DMS153 treated with DMSO at 0.1 percent for 48 hours (cell line): ENCODE data around the gene IGSF23.
"Not testable (repeated sequence)": the region's sequence is repeated elsewhere in the genome, so short reads cannot be mapped to it uniquely, and the experiment has no call there.

Experiments
- DNase-seq: peaks from one replicate; lab custom pipeline; 2025; ENCODE audit not compliant: unreplicated experiment; lab: John Stamatoyannopoulos, UW

The IGSF23 gene

GRCh38 chr19:44611812-44612295 lies 1.5 kb upstream of the IGSF23 start:
- peak; percentile 64 for DNase-seq

GRCh38 chr19:44614313-44614712 lies 950 bp downstream of the IGSF23 start:
- DNase-seq: no peak

GRCh38 chr19:44615863-44616247 lies 2.5 kb downstream of the IGSF23 start:
- DNase-seq: no peak

DNA sequence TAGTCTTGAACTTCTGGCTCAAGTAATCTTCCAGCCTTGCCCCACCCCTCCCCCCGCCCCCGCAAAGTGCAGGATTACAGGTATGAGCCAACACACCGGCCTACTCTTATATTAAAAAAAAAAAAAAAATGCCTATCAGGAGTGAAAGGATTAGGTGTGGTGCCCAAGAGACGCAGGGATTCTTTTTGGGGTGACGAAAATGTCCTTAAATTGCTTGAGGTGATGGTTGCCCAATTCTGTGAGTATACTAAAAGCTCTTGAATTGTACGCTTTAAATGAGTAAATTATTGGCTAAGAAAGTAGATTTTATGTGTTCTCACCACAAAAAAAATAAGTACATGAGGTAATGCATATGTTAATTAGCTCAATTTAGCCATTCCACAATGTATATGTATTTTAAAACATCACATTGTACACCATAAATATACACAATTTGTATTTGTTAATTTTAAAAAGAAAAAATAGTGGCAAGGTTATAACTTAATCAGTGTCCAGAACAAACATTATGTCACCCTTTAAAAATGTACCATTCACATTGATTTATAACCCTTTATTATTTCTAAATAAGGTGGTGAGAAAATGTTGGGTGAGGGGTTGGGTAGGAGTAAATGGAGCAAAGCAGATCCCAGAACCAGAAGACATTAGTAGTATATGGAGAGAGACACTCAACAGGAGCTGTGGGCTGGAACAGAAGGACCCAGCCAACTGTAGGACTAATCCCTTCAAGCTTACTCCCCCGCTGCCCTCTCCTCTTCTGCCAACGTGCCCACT lies 3.9 kb downstream of the IGSF23 start:
- DNase-seq: no peak

DNA sequence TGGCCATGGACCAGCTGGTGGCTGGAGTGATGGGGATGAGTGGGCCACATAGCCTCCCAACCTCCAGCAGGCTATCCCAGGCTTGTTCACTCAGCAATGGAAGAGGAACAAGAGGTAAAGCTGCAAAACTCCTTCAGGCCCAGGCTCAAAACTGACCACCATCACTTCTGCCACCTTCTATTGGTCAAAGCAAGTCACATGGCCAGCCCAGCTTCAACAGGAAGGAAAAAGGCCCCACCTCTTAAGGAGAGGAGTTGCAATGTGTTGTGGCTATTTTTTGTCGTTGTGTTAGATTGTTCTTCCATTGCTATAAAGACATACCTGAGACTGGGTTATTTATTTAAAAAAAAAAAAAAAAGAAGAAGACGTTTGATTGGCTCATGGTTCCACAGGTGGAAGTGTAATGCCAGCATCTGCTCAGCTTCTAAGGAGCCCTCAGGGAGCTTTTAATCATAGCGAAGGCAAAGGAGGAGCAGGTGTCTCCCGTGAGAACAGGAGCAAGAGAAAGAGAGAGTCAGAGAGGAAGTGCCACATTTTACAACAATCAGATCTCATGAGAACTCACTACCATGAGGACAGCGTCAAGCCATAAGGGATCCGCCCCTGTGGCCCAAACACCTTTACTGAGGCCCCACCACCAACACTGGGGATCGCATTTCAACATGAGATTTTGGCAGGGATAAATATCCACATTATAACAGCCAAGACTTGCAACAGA lies 5.4 kb downstream of the IGSF23 start:
- no peak for DNase-seq

DNA sequence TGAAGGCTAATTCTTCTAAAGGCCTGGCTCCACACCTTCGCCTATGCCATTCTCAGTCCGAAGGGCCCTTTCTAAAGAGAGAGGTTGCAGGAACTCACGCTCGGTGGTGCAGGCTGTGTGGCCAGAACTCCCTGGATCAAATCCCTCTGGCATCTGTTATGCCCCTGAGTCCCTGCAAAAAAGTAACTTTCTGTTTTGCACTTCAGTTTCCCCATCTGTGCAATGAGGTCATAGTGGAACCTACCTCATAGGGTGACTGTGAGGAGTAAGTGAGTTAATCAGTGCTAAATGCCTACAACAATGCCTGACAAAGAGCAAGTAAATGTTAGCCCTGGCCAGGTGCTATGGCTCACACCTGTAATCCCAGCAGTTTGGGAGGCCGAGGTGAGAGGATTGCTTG lies 7.3 kb downstream of the IGSF23 start:
- no peak for DNase-seq

DNA sequence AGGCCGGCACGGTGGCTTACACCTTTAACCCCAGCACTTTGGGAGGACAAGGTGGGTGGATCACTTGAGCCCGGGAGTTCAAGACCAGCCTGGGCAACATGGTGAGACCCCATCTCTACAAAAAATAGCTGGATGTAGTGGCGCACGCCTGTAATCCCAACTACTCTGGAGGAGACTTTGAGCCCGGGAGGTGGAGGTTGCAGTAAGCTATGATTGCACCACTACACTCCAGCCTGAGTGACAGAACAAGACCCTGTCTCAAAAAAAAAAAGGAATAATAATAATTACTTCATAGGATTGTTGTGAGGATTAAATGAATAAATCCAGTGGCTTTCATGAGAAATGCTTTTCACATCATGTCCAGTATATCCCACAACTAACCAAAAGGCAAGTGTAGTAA lies 8.0 kb downstream of the IGSF23 start:
- DNase-seq: no peak

- DNase-seq: no peak
Measured at GRCh38 chr19:44623080-44623479, 9.7 kb downstream of the IGSF23 start.

GRCh38 chr19:44623626-44624025 lies 10.3 kb downstream of the IGSF23 start:
- no peak for DNase-seq

DNA sequence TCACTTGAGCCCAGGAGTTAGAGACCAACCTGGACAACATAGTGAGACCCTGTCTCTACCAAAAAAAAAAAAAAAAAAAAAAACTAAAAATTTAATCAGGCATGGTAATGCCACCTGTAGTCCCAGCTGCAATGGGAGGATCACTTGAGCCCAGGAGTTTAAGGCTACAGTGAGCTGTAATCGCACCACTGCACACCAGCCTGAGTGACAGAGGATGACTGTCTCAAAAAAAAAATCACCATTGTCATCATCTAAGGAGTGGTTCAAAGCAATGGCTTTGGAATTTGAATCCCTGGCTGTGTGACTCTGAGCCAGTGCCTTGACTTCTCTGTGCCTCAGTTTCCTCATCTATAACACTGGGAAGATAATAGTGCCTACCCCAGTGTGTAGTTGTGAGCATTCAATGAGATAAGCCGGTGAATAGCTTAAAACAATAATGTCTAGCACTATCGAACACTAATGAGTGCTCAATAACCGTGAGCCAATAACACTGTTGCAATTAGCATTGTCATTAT lies 11.5 kb downstream of the IGSF23 start:
- DNase-seq: no peak

GRCh38 chr19:44625637-44626036 lies 12.3 kb downstream of the IGSF23 start:
- DNase-seq: not testable (repeated sequence)

DNA sequence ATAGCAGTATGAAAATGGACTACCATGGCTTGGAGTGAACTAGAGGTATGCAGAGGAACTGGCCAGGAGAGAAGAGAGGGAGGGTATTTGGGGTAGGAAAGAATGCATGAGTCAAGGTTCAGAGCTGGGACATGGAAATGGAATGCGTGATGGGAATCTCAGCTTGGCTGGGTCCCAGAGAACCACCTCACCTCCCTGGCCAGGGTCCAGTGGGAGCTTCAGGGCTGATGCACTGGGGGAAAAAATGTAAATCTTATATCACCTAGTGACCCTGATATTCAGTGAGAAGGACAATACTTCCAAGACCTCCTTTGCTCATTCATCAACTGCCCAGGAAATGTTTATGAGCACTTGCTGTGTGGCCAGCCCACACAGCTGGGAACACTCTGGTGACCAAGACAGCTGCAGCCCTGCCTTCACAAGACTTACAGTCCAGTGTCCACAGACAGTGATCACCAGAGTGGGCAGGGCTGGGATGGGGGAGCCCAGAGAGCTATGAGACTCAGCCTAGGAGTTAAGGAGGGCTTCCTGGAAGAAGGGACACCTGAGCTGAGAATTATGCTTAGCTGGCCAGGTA lies 12.8 kb downstream of the IGSF23 start:
- DNase-seq: no peak

GRCh38 chr19:44627631-44628030 lies 14.3 kb downstream of the IGSF23 start:
- DNase-seq: no peak

- DNase-seq: no peak
Measured at GRCh38 chr19:44628793-44629192, 15.4 kb downstream of the IGSF23 start.

- not testable (repeated sequence) for DNase-seq
Measured at GRCh38 chr19:44631611-44632010, 18.2 kb downstream of the IGSF23 start.

DNA sequence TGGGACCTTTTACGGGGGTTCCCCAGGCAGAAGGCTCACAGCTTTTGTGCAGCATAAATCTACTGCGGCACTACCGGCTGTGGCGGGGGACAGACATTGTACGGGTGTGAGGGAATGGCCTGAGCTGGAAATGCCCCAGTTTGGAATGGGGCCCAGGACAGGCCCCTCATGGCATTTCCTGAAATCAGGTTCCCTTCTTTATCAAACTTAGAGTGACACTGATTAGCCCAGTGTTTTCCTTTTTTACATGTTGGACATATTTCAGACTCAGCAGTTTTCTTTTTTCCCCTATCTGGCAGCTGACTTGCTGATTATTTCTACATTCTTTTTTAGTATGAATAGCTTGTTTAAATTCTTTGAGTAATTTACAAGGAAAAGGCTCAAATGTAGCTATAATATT lies 20.7 kb downstream of the IGSF23 start:
- DNase-seq: not testable (repeated sequence)

- DNase-seq: no peak
Measured at GRCh38 chr19:44634785-44635184, 21.4 kb downstream of the IGSF23 start.

GRCh38 chr19:44635581-44636438 lies 22.4 kb downstream of the IGSF23 start:
- no peak for DNase-seq

DNA sequence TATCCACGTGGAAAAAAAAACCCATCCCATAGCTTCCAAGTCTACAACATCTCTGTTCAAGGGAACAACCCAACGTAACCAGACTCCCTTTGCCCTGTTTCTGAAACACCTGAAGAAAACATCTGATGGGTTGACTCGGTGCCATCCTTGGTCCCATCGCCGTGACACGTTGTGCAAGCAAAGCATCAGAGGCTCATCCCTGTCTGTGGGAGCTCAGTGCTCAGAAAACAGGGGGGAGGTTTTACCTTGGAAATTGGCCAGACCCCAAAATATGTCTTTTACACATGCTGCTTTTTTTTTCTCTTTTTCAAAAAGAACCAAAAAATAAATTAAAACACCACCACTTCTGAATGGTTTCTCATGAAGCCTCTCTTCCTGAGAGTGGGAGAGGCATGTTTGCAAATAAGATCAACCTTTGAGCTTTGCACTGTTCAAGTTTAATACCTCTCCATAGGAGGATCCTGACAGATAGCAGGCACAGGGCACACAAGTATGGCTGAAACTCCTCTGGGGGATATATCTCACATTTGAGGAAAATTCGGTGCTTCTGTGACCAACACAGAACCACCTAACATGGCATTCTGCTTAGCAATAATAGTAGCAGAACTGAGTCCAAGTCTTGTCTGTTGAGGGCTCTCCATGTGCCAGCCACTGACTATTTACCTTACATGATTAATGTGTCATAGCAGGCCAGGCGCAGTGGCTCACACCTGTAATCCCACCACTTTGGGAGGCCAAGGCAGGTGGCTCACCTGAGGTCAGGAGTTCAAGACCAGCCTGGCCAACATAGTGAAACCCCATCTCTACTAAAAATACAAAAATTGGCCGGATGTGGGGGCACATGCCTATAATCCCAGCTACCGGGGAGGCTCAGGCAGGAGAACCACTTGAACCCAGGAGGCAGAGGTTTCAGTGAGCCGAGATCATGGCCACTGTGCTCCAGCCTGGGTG lies 23.4 kb downstream of the IGSF23 start:
- DNase-seq: no peak

- no peak for DNase-seq
Measured at GRCh38 chr19:44637390-44637764, 24.0 kb downstream of the IGSF23 start.
